Activated T-helper 1 cell treated with anti-CD3 and anti-CD28 coated beads, Interleukin-2, amount 50 U/mL, for 16 hours (primary cell): ENCODE data around the gene CLEC20A.

Experiments used
- DNase-seq, 2 donors: peaks; one replicate each; pipeline ENCODE4 v3.0.0-alpha.2; 2020; ENCODE audit warnings: low read depth in 1 of 2, low spot score in 1 of 2

CLEC20A gene

GRCh38 chr1:178477841-178478240 is 18.9 kb downstream of the CLEC20A start:
- DNase-seq: no peak

GRCh38 chr1:178477373-178477772 is 19.4 kb downstream of the CLEC20A start:
- no peak for DNase-seq

- DNase-seq: no peak
Observed at GRCh38 chr1:178472531-178472930, 24.2 kb downstream of the CLEC20A start.

GRCh38 chr1:178470411-178470960 is 26.3 kb downstream of the CLEC20A start:
- no peak for DNase-seq

- no peak for DNase-seq
Observed at GRCh38 chr1:178467837-178468236, 28.9 kb downstream of the CLEC20A start.

GRCh38 chr1:178465011-178465410 is 31.8 kb downstream of the CLEC20A start:
- no peak for DNase-seq

GRCh38 chr1:178464566-178464965 is 32.2 kb downstream of the CLEC20A start:
- DNase-seq: no peak

GRCh38 chr1:178464141-178464540 is 32.6 kb downstream of the CLEC20A start:
- no peak for DNase-seq

GRCh38 chr1:178461701-178462100 is 35.1 kb downstream of the CLEC20A start:
- DNase-seq: no peak

- DNase-seq: no peak
Observed at GRCh38 chr1:178461104-178461503, 35.7 kb downstream of the CLEC20A start.

- no peak for DNase-seq
Observed at GRCh38 chr1:178458203-178458602, 38.6 kb downstream of the CLEC20A start.

GRCh38 chr1:178457651-178458050 is 39.1 kb downstream of the CLEC20A start:
- DNase-seq: no peak

GRCh38 chr1:178456472-178456871 is 40.3 kb downstream of the CLEC20A start:
- DNase-seq: no peak

- no peak for DNase-seq
Observed at GRCh38 chr1:178452013-178452412, 44.8 kb downstream of the CLEC20A start.

GRCh38 chr1:178451529-178451928 is 45.2 kb downstream of the CLEC20A start:
- DNase-seq: no peak

GRCh38 chr1:178450871-178451270 is 45.9 kb downstream of the CLEC20A start:
- DNase-seq: no peak

- no peak for DNase-seq
Observed at GRCh38 chr1:178442925-178443324, 53.8 kb downstream of the CLEC20A start.

- DNase-seq: no peak
Observed at GRCh38 chr1:178438432-178438831, 58.3 kb downstream of the CLEC20A start.

GRCh38 chr1:178436899-178437298 is 59.9 kb downstream of the CLEC20A start:
- no peak for DNase-seq

- no peak for DNase-seq
Observed at GRCh38 chr1:178434899-178435435, 61.8 kb downstream of the CLEC20A start.

- DNase-seq: no peak
Observed at GRCh38 chr1:178434360-178434759, 62.4 kb downstream of the CLEC20A start.
